Stimulated activated CD4-positive, alpha-beta T cell treated with anti-CD3 and anti-CD28 coated beads, Interleukin-2, amount 100 ng/mL, for 4 hours (primary cell): ENCODE measurements around the gene BRD4.

Source experiments
- DNase-seq: peaks from one replicate; pipeline ENCODE4 v3.0.0-alpha.2; 2020; ENCODE audit warnings: low read depth

BRD4 gene

GRCh38 chr19:15289673-15290072 is 42.7 kb downstream of the BRD4 start:
- DNase-seq = no peak

- no peak for DNase-seq
Measured at GRCh38 chr19:15288146-15288963, 44.0 kb downstream of the BRD4 start.

GRCh38 chr19:15287496-15287895 is 44.8 kb downstream of the BRD4 start:
- no peak for DNase-seq

- DNase-seq = no peak
Measured at GRCh38 chr19:15286688-15287365, 45.5 kb downstream of the BRD4 start.

GRCh38 chr19:15285896-15286591 is 46.3 kb downstream of the BRD4 start:
- DNase-seq = no peak

- no peak for DNase-seq
Measured at GRCh38 chr19:15284896-15285295, 47.4 kb downstream of the BRD4 start.

- no peak for DNase-seq
Measured at GRCh38 chr19:15284091-15284490, 48.2 kb downstream of the BRD4 start.

- DNase-seq = no peak
Measured at GRCh38 chr19:15283141-15283883, 49.0 kb downstream of the BRD4 start.

- DNase-seq = no peak
Measured at GRCh38 chr19:15282311-15282705, 50.0 kb downstream of the BRD4 start.

- no peak for DNase-seq
Measured at GRCh38 chr19:15280915-15281683, 51.2 kb downstream of the BRD4 start.

GRCh38 chr19:15280048-15280725 is 52.2 kb downstream of the BRD4 start:
- DNase-seq = no peak

GRCh38 chr19:15279326-15279904 is 52.9 kb downstream of the BRD4 start:
- DNase-seq = no peak

GRCh38 chr19:15276620-15277215 is 55.6 kb downstream of the BRD4 start:
- DNase-seq = no peak

- DNase-seq = no peak
Measured at GRCh38 chr19:15274477-15274876, 57.9 kb downstream of the BRD4 start.

- DNase-seq = no peak
Measured at GRCh38 chr19:15269806-15270205, 62.5 kb downstream of the BRD4 start.

- no peak for DNase-seq
Measured at GRCh38 chr19:15268928-15269253, 63.4 kb downstream of the BRD4 start.

GRCh38 chr19:15268192-15268927 is 64.0 kb downstream of the BRD4 start:
- DNase-seq = no peak

- no peak for DNase-seq
Measured at GRCh38 chr19:15266683-15267082, 65.7 kb downstream of the BRD4 start.

GRCh38 chr19:15265850-15266248 is 66.5 kb downstream of the BRD4 start:
- DNase-seq = no peak
